CMK (cell line): ENCODE results near the gene TMPRSS6.

Experiments used
- DNase-seq: peaks from one replicate; pipeline ENCODE4 v3.0.0-alpha.2; 2010; ENCODE audit warnings: low read depth

The TMPRSS6 gene

GRCh38 chr22:37050913-37051312 lies 58.6 kb downstream of the TMPRSS6 start:
- no peak for DNase-seq

- no peak for DNase-seq
Observed at GRCh38 chr22:37049224-37049623, 60.3 kb downstream of the TMPRSS6 start.

GRCh38 chr22:37048133-37048532 lies 61.4 kb downstream of the TMPRSS6 start:
- no peak for DNase-seq

GRCh38 chr22:37047006-37047405 lies 62.5 kb downstream of the TMPRSS6 start:
- DNase-seq, result no peak

GRCh38 chr22:37046589-37046988 lies 62.9 kb downstream of the TMPRSS6 start:
- DNase-seq, result no peak

- no peak for DNase-seq
Observed at GRCh38 chr22:37045958-37046357, 63.6 kb downstream of the TMPRSS6 start.

- DNase-seq, result no peak
Observed at GRCh38 chr22:37044634-37045625, 64.6 kb downstream of the TMPRSS6 start.

- DNase-seq, result no peak
Observed at GRCh38 chr22:37043828-37044538, 65.5 kb downstream of the TMPRSS6 start.

GRCh38 chr22:37043209-37043827 lies 66.2 kb downstream of the TMPRSS6 start:
- DNase-seq, result no peak

- no peak for DNase-seq
Observed at GRCh38 chr22:37039466-37039865, 70.0 kb downstream of the TMPRSS6 start.

- no peak for DNase-seq
Observed at GRCh38 chr22:37037669-37038068, 71.8 kb downstream of the TMPRSS6 start.

GRCh38 chr22:37036655-37037377 lies 72.7 kb downstream of the TMPRSS6 start:
- no peak for DNase-seq

GRCh38 chr22:37033605-37034430 lies 75.7 kb downstream of the TMPRSS6 start:
- DNase-seq, result no peak

GRCh38 chr22:37032535-37033460 lies 76.7 kb downstream of the TMPRSS6 start:
- no peak for DNase-seq

- DNase-seq, result no peak
Observed at GRCh38 chr22:37032134-37032534, 77.4 kb downstream of the TMPRSS6 start.

GRCh38 chr22:37030560-37031281 lies 78.8 kb downstream of the TMPRSS6 start:
- no peak for DNase-seq

- DNase-seq, result no peak
Observed at GRCh38 chr22:37028692-37029674, 80.5 kb downstream of the TMPRSS6 start.

GRCh38 chr22:37027556-37027955 lies 82.0 kb downstream of the TMPRSS6 start:
- no peak for DNase-seq
